HFFc6 (cell line): ENCODE data around the gene MRPL48. TPM values are rescaled to one million over a fixed set of nuclear protein-coding genes. Genes with fewer than 3 reads are reported as not detected.

ENCODE experiments used
- DNase-seq: peaks from one replicate; pipeline ENCODE4 v3.0.0-alpha.2; 2018
- H3K27ac Mint-ChIP-seq: 2 replicates; pipeline ENCODE4 v1.8.0; 2020; ENCODE audit warnings: mild to moderate bottlenecking, mixed read lengths
- H3K27me3 Mint-ChIP-seq: 2 replicates; pipeline ENCODE4 v1.8.0; 2021; ENCODE audit warnings: mild to moderate bottlenecking, moderate library complexity, mixed read lengths; ENCODE audit not compliant: insufficient read depth
- H3K36me3 Mint-ChIP-seq: 2 replicates; pipeline ENCODE4 v1.8.0; 2021; ENCODE audit warnings: low read depth, mixed read lengths
- H3K4me1 Mint-ChIP-seq: 2 replicates; pipeline ENCODE4 v1.8.0; 2020; ENCODE audit warnings: low read depth, mixed read lengths
- H3K4me3 Mint-ChIP-seq: 2 replicates; pipeline ENCODE4 v1.8.0; 2020; ENCODE audit warnings: mild to moderate bottlenecking, moderate library complexity, mixed read lengths
- H3K9me3 Mint-ChIP-seq: 2 replicates; pipeline ENCODE4 v1.8.0; 2020; ENCODE audit warnings: mild to moderate bottlenecking, mixed read lengths
- CTCF ChIP-seq: fragments of 200-600 bp; sonication (generic); IDR thresholded peaks from 2 replicates; pipeline ENCODE4 v1.5.0; 2021; ENCODE audit warnings: antibody characterized with exemption, mild to moderate bottlenecking
- total RNA-seq, 6 experiments: library from RNA; stranded (reverse); fragmentation: NEBNext Ultra II Directional; extraction: Animal tissue kit (Norgen Biotek cat#: 25700); gene quantifications; 2 replicates in 1 of 6; 3 replicates in 5 of 6; pipeline ENCODE4 v1.2.3, GENCODE V29; 2021

The MRPL48 gene
- total RNA-seq, 6 experiments from 2014 or later, result 29.3 to 39.4 (median 35.1) TPM

- TF ChIP-seq CTCF, result no peak
- Mint-ChIP-seq H3K27me3 (no peaks in the 10 kb centered on the region), H3K9me3 (no peaks in the 10 kb centered on the region), H3K27ac (no peak overlapping the region), H3K4me1 (no peaks in the 10 kb centered on the region), H3K4me3 (no peak overlapping the region), H3K36me3 (no peaks in the 10 kb centered on the region)
- no peak for DNase-seq
These were observed 12.7 kb downstream of the MRPL48 start for GRCh38 chr11:73800276-73800806.

GRCh38 chr11:73801136-73801535, 13.5 kb downstream of the MRPL48 start:
- no peak for DNase-seq
- Mint-ChIP-seq H3K36me3 (no peaks in the 10 kb centered on the region), H3K27me3 (no peaks in the 10 kb centered on the region), H3K27ac (no peak overlapping the region), H3K4me3 (no peak overlapping the region), H3K9me3 (no peaks in the 10 kb centered on the region), H3K4me1 (no peaks in the 10 kb centered on the region)
- TF ChIP-seq CTCF, result no peak

- Mint-ChIP-seq H3K36me3 (peaks cover 13% of the 10 kb centered on the region), H3K27me3 (no peaks in the 10 kb centered on the region)
These were observed 17.0 kb downstream of the MRPL48 start for GRCh38 chr11:73804712-73805111.

GRCh38 chr11:73808052-73808451, 20.4 kb downstream of the MRPL48 start:
- H3K4me1 Mint-ChIP-seq, result peaks cover 8% of the 10 kb centered on the region
- TF ChIP-seq CTCF, result no peak
- no peak overlapping the region for H3K27ac Mint-ChIP-seq
- DNase-seq, result no peak
- no peak overlapping the region for H3K4me3 Mint-ChIP-seq
- peaks cover 13% of the 10 kb centered on the region for H3K36me3 Mint-ChIP-seq
- no peaks in the 10 kb centered on the region for H3K27me3 Mint-ChIP-seq
- no peaks in the 10 kb centered on the region for H3K9me3 Mint-ChIP-seq

More at GRCh38 chr11:73804712-73805111, 17.0 kb downstream of the MRPL48 start:
- no peak overlapping the region for H3K27ac Mint-ChIP-seq
- no peaks in the 10 kb centered on the region for H3K4me1 Mint-ChIP-seq
- DNase-seq, result no peak
- H3K9me3 Mint-ChIP-seq, result no peaks in the 10 kb centered on the region
- TF ChIP-seq CTCF, result no peak
- no peak overlapping the region for H3K4me3 Mint-ChIP-seq

- H3K27ac Mint-ChIP-seq, result no peak overlapping the region
- H3K4me1 Mint-ChIP-seq, result peaks cover 8% of the 10 kb centered on the region
- no peaks in the 10 kb centered on the region for H3K9me3 Mint-ChIP-seq
- peaks cover 2% of the 10 kb centered on the region; the same call in 1 of the 2 replicates for H3K27me3 Mint-ChIP-seq
- no peak for DNase-seq
- no peak overlapping the region for H3K4me3 Mint-ChIP-seq
- no peak for TF ChIP-seq CTCF
- H3K36me3 Mint-ChIP-seq, result peaks cover 13% of the 10 kb centered on the region
These were observed 23.0 kb downstream of the MRPL48 start for GRCh38 chr11:73810637-73811036.

- peaks cover 8% of the 10 kb centered on the region for H3K4me1 Mint-ChIP-seq
- no peak overlapping the region for H3K4me3 Mint-ChIP-seq
These were observed 24.6 kb downstream of the MRPL48 start for GRCh38 chr11:73812234-73812633.

More at GRCh38 chr11:73812234-73812633, 24.6 kb downstream of the MRPL48 start:
- H3K9me3 Mint-ChIP-seq, result no peaks in the 10 kb centered on the region
- H3K36me3 Mint-ChIP-seq, result peaks cover 10% of the 10 kb centered on the region
- DNase-seq, result no peak
- TF ChIP-seq CTCF, result no peak
- peaks cover 2% of the 10 kb centered on the region; the same call in 1 of the 2 replicates for H3K27me3 Mint-ChIP-seq
- no peak overlapping the region for H3K27ac Mint-ChIP-seq
